ENCODE results near the gene C1orf35. TPM values are rescaled to one million over a fixed set of nuclear protein-coding genes. Genes with fewer than 3 reads are reported as not detected.

Gene C1orf35
- total RNA-seq, 4 donors from 2014 or later = 2.8 to 19.2 (median 9.3) TPM

GRCh38 chr1:228141226-228142044 lies 38.3 kb upstream of the C1orf35 start:
- TF ChIP-seq CTCF (IDR thresholded peaks at IDR 0.05; ENCODE audit: low read depth) = no peak

DNA sequence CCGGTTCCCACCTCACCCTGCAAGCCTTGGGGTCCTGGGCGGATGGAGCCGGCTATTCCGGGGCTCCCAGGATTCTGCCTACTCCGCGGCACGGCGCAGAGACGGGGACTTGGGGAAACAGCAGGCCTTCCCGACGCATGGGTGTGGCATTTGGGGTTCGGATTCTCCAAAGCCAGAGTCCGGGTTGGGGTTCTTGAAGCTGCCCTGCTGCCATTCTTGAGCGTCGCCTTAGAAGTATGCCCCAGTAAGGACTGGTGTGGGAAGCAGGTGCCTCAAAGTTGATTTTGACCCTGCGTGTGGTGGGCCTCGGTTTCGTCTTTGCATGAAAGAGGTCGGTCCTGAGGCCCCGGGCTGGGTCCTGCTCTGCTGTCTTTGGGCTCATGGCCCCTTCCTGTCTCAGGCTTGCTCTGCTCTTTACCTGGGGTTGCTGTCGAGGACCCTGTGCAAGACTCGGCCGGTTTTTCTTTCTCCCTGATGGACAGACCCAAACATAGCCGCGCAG lies 37.6 kb upstream of the C1orf35 start:
- no peak for TF ChIP-seq CTCF (IDR thresholded peaks at IDR 0.05; ENCODE audit: low read depth)

DNA sequence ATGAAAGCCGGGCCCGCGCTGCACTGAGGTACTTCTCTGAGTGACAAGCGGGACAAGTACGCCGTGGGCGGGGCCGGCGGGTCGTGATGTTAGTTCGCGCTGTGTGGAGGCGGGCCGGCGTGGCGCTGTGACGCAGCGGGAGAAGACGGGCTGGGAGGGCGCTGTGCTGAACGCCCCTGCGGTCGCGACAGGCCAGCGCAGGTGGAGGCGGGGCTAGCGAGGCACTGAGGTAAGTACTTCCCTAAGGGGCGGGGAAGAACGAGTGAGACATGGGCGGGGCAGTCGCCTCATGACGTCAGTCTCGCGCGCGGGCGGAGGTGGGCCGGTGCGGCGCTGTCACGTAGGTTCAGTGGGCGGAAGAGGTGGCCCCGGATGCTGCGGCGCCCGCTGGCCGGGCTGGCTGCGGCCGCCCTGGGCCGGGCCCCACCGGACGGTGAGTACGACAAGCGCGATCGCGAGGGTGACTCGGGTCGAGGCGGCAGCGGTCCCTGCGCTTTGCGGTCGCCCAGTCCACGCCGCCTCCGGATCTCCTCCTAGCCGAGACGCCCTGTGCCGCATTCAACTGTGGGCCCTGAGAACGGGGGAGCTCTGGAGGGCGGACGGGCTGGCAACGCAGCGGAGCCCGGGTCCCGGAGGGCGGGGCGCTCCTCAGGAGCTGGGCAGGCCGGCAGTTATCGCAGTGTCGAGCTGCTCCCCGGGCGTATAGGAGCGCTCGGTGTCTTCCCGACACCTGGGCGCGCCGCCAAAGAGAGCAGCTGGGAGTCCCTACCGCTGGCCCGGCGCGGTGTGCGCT lies 37.0 kb upstream of the C1orf35 start, which contains the start of gene GUK1:
Gene GUK1, plus strand, starts transcription at position 349 of the 793 bp plus-strand sequence. Its CDS starts 24 bp downstream, at position 373.
- TF ChIP-seq CTCF (IDR thresholded peaks at IDR 0.05; ENCODE audit: low read depth) = no peak

DNA sequence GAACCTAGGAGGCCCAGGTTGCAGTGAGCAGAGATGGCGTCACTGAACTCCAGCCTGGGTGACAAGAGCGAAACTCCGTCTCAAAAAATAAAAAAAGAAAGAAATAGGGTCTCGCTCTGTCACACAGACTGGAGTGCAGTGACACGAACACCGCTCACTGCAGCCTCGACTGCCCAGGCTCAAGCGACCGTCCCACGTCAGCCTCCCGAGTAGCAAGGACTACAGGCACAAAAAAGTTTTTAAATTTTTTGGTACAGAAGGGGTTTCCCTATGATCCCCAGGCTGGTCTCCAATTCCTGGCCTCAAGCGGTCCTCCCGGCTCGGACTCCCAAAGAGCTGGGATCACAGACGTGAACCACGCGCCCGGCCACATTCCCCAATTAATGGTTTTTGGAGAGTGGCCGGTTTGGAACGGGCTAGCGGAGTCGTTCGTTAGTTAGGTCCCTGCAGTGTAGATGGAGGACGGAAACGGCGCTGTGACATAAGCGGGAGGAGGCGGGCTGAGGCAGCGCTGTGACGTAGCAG lies 36.3 kb upstream of the C1orf35 start:
- TF ChIP-seq CTCF (IDR thresholded peaks at IDR 0.05; ENCODE audit: low read depth) = no peak

- no peak for TF ChIP-seq CTCF (IDR thresholded peaks at IDR 0.05; ENCODE audit: low read depth)
Measured at GRCh38 chr1:228136901-228137300, 33.8 kb upstream of the C1orf35 start.

GRCh38 chr1:228134591-228134990 lies 31.5 kb upstream of the C1orf35 start:
- TF ChIP-seq CTCF (IDR thresholded peaks at IDR 0.05; ENCODE audit: low read depth) = no peak

GRCh38 chr1:228131766-228132165 lies 28.6 kb upstream of the C1orf35 start:
- TF ChIP-seq CTCF (IDR thresholded peaks at IDR 0.05; ENCODE audit: low read depth) = no peak

Data from subcutaneous adipose tissue (tissue), 4 donors.